C4-2B (cell line): ENCODE results near the gene PCDHGA8.

Experiments used
- H3K27ac ChIP-seq: fragments of 450-650 bp; 2 replicates; pipeline ENCODE4 v1.5.1; 2017
- CTCF ChIP-seq: fragments of 450-650 bp; conservative IDR thresholded peaks from 2 replicates; pipeline ENCODE4 v1.5.1; 2017; ENCODE audit warnings: mild to moderate bottlenecking
- ZFX ChIP-seq: fragments of 450-650 bp; IDR thresholded peaks from 2 replicates; pipeline ENCODE4 v1.6.1; 2017

Gene PCDHGA8

DNA sequence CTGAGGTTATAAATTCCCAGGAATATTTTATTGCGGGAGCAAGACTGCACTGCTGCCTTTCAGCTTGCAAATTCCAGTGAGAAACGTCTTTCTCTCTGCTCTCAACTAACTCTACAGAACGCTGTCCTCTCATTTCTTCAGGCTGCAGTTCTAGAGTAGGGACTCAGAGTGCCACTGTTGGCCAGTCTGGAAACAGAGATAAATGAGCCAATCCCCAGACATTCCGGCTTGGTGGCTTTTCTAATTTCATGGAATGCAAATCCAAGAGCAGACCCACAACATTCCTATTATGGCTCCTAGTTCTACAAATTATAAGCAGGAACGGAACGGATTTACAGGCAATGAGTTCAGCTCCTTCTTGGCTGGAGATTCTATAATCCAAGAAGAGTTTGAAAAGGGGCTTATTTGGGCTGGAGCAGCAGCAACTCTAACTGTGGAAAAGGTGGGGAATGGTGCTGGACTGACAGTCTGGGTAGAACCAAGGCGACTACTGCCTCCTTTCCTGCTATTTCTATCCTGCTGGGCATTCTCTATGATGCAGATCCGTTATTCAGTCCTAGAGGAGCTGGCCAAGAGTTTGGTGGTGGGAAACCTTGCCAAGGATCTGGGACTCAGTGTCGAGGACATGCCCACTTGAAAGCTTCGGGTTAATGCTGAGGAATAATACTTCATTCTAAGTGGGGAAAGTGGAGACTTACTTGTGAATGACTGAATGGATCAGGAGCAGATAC is 47.1 kb downstream of the PCDHGA8 start:
- H3K27ac ChIP-seq: no peak overlapping the region
- TF ChIP-seq CTCF (no peak), ZFX (no peak)

- no peak for TF ChIP-seq ZFX
- TF ChIP-seq CTCF: no peak
- no peak overlapping the region for H3K27ac ChIP-seq
Observed at GRCh38 chr5:141440341-141440740, 47.9 kb downstream of the PCDHGA8 start.

DNA sequence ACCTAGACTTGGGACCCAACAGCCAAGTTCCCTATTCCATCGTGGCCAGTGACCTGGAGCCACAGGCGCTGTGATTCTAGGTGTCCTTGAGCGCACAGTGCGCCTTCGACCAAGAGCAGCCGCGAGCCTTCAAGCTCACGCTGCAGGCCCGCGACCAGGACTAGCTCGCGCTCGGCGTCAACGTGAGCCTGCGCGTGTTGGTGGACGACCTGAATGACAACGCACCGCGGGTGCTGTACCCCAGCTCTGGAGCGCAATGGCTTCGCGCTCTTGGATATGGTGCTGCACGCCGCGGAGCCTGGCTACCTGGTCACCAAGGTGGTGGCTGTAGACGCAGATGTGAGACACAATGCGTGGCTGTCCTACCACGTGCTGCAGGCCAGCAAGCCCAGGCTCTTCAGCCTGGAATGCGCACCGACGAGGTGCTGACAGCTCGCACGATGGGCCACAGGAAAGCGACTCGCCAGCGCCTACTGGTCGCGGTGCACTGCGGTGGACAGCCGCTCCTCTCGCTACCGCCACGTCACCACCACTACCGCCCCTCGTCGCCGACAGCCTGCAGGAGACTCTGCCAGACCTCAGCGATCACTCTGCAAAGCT is 49.2 kb downstream of the PCDHGA8 start:
- TF ChIP-seq ZFX (no peak), CTCF (no peak)
- no peak overlapping the region for H3K27ac ChIP-seq
